Gastroesophageal sphincter (tissue), 4 donors: ENCODE data around the gene NPY4R. TPM values are rescaled to one million over a fixed set of nuclear protein-coding genes. Genes with fewer than 3 reads are reported as not detected.
"Not testable (repeated sequence)": the region's sequence is repeated elsewhere in the genome, so short reads cannot be mapped to it uniquely, and the experiment has no call there.

Source experiments
- ATAC-seq: fragments of 150-250 bp; one replicate; pipeline ENCODE4 v1.9.1; 2016; ENCODE audit warnings: mild to moderate bottlenecking, moderate library complexity
- H3K27ac ChIP-seq, 4 donors: fragments of 200-600 bp; sonication (generic) in 3 of 4; 1 replicate in 3 of 4; 2 replicates in 1 of 4; pipeline ENCODE4 v1.5.1; 2016 to 2019
- H3K27me3 ChIP-seq: fragments of 200-600 bp; sonication (generic); one replicate; pipeline ENCODE4 v1.5.1; 2019
- H3K36me3 ChIP-seq, 2 donors: fragments of 200-600 bp; sonication (generic); one replicate each; pipeline ENCODE4 v1.5.1; 2019; ENCODE audit warnings: control low read depth in 1 of 2
- H3K4me1 ChIP-seq, 3 donors: fragments of 200-600 bp; sonication (generic); 1 replicate in 2 of 3; 2 replicates in 1 of 3; pipeline ENCODE4 v1.5.1; 2016 to 2019; ENCODE audit warnings: control low read depth in 2 of 3
- H3K4me3 ChIP-seq, 2 donors: fragments of 200-600 bp; sonication (generic); one replicate each; pipeline ENCODE4 v1.5.1; 2019; ENCODE audit warnings: mild to moderate bottlenecking in 1 of 2, moderate library complexity in 1 of 2
- H3K9me3 ChIP-seq, 3 donors: fragments of 200-600 bp; sonication (generic); one replicate each; pipeline ENCODE4 v1.5.1; 2017 to 2019; ENCODE audit warnings: control low read depth in 2 of 3
- CTCF ChIP-seq, 4 experiments: fragments of 200-600 bp in 2 of 4; fragments of 450-650 bp in 2 of 4; sonication (generic) in 1 of 4; IDR thresholded peaks; one replicate each; pipeline ENCODE4 v1.5.1; 2017 to 2019; ENCODE audit warnings: antibody characterized with exemption in 4 of 4, mild to moderate bottlenecking in 2 of 4, moderate library complexity in 2 of 4
- EP300 ChIP-seq: sonication (generic); formaldehyde crosslinking; IDR thresholded peaks from one replicate; pipeline ENCODE4 v1.6.1; 2017; ENCODE audit warnings: antibody characterized with exemption, mild to moderate bottlenecking
- POLR2A ChIP-seq, 2 donors: fragments of 450-650 bp; IDR thresholded peaks; one replicate each; pipeline ENCODE4 v1.6.1; 2017; ENCODE audit warnings: antibody characterized with exemption in 2 of 2, mild to moderate bottlenecking in 2 of 2, moderate library complexity in 1 of 2
- POLR2AphosphoS5 ChIP-seq: sonication (generic); formaldehyde crosslinking; IDR thresholded peaks from one replicate; pipeline ENCODE4 v1.6.1; 2017; ENCODE audit warnings: antibody characterized with exemption
- WGBS, 2 donors: methylation state at CpG; one replicate each; pipeline ENCODE4 v1.1.5; 2018; ENCODE audit warnings: low coverage in 1 of 2; 5-methylcytosine and 5-hydroxymethylcytosine counted together
- total RNA-seq, 4 donors: library from RNA; depleted of rRNA; stranded (reverse); fragments of >200 nt; gene quantifications; one replicate each; pipeline ENCODE4 v1.1.0, GENCODE V29; 2016

The NPY4R gene
- not detected for total RNA-seq

GRCh38 chr10:46465765-46466164, at the start of gene NPY4R:
Gene NPY4R, minus strand, starts transcription at chr10:46465958. Its CDS starts 3,323 bp downstream, at chr10:46462635.
- not testable (repeated sequence) for H3K27me3 ChIP-seq, H3K27ac ChIP-seq, H3K4me3 ChIP-seq, ATAC-seq, H3K4me1 ChIP-seq, H3K9me3 ChIP-seq, H3K36me3 ChIP-seq
- WGBS, 2 donors = no CpG with 5 or more reads among the region's 36 CpGs

GRCh38 chr10:46515366-46515765, 49.6 kb upstream of the NPY4R start:
- H3K4me1 ChIP-seq = peaks cover 0 to 9% (median 0%) of the 10 kb centered on the region in 3 donors
- H3K27ac ChIP-seq = no peak overlapping the region
- H3K4me3 ChIP-seq = no peak overlapping the region
- H3K9me3 ChIP-seq = no peaks in the 10 kb centered on the region
- H3K36me3 ChIP-seq = no peaks in the 10 kb centered on the region
- TF ChIP-seq POLR2A (IDR thresholded peaks at IDR 0.05) (no peak), POLR2AphosphoS5 (no peak), EP300 (no peak), CTCF (IDR thresholded peaks at IDR 0.05) (no peak)
- ATAC-seq = no peak
- H3K27me3 ChIP-seq = no peaks in the 10 kb centered on the region

- no peak for ATAC-seq
- 67 to 76% methylated on average over 3 of the region's 3 CpGs for WGBS, 2 donors
Observed at GRCh38 chr10:46514899-46515298, 49.1 kb upstream of the NPY4R start.

GRCh38 chr10:46514431-46514861, 48.7 kb upstream of the NPY4R start:
- no peak for ATAC-seq
- peaks cover 0 to 9% (median 0%) of the 10 kb centered on the region in 3 donors for H3K4me1 ChIP-seq

More at GRCh38 chr10:46514899-46515298, 49.1 kb upstream of the NPY4R start:
- peaks cover 0 to 9% (median 0%) of the 10 kb centered on the region in 3 donors for H3K4me1 ChIP-seq
- no peak overlapping the region for H3K27ac ChIP-seq
- no peaks in the 10 kb centered on the region for H3K27me3 ChIP-seq
- no peaks in the 10 kb centered on the region for H3K36me3 ChIP-seq
- TF ChIP-seq CTCF (IDR thresholded peaks at IDR 0.05) (no peak), EP300 (no peak), POLR2A (IDR thresholded peaks at IDR 0.05) (no peak), POLR2AphosphoS5 (no peak)
- H3K9me3 ChIP-seq = no peaks in the 10 kb centered on the region
- no peak overlapping the region for H3K4me3 ChIP-seq

GRCh38 chr10:46513333-46513732, 47.6 kb upstream of the NPY4R start:
- not testable (repeated sequence) for H3K27me3 ChIP-seq, H3K9me3 ChIP-seq, H3K4me3 ChIP-seq, ATAC-seq, H3K4me1 ChIP-seq, H3K36me3 ChIP-seq, H3K27ac ChIP-seq
- no CpG with 5 or more reads among the region's 8 CpGs for WGBS, 2 donors

More at GRCh38 chr10:46514431-46514861, 48.7 kb upstream of the NPY4R start:
- Histone ChIP-seq H3K36me3 (no peaks in the 10 kb centered on the region), H3K27ac (no peak overlapping the region), H3K27me3 (no peaks in the 10 kb centered on the region), H3K4me3 (no peak overlapping the region), H3K9me3 (no peaks in the 10 kb centered on the region)
- 72 to 77% methylated on average over 4 to 6 of the region's 6 CpGs for WGBS, 2 donors
- TF ChIP-seq CTCF (IDR thresholded peaks at IDR 0.05) (no peak), POLR2AphosphoS5 (no peak), POLR2A (IDR thresholded peaks at IDR 0.05) (no peak), EP300 (no peak)

- H3K27ac ChIP-seq, H3K9me3 ChIP-seq, H3K4me3 ChIP-seq, ATAC-seq, H3K4me1 ChIP-seq, H3K36me3 ChIP-seq, H3K27me3 ChIP-seq: not testable (repeated sequence)
- no CpG with 5 or more reads among the region's 7 CpGs for WGBS, 2 donors
Observed at GRCh38 chr10:46512725-46513124, 47.0 kb upstream of the NPY4R start.

- not testable (repeated sequence) for ATAC-seq, H3K9me3 ChIP-seq, H3K36me3 ChIP-seq, H3K4me3 ChIP-seq, H3K27ac ChIP-seq, H3K4me1 ChIP-seq, H3K27me3 ChIP-seq
- WGBS, 2 donors = no CpG with 5 or more reads among the region's 5 CpGs
Observed at GRCh38 chr10:46512002-46512401, 46.2 kb upstream of the NPY4R start.

GRCh38 chr10:46499990-46500389, 34.2 kb upstream of the NPY4R start:
- not testable (repeated sequence) for H3K27me3 ChIP-seq, ATAC-seq, H3K27ac ChIP-seq, H3K4me1 ChIP-seq, H3K9me3 ChIP-seq, H3K36me3 ChIP-seq, H3K4me3 ChIP-seq
- WGBS, 2 donors = no CpG with 5 or more reads among the region's 3 CpGs

GRCh38 chr10:46498985-46499703, 33.4 kb upstream of the NPY4R start:
- WGBS, 2 donors = no CpG with 5 or more reads among the region's 5 CpGs
- H3K27me3 ChIP-seq, H3K4me1 ChIP-seq, H3K9me3 ChIP-seq, H3K36me3 ChIP-seq, H3K4me3 ChIP-seq, ATAC-seq, H3K27ac ChIP-seq: not testable (repeated sequence)

- H3K27me3 ChIP-seq, H3K4me3 ChIP-seq, H3K27ac ChIP-seq, H3K36me3 ChIP-seq, H3K9me3 ChIP-seq, H3K4me1 ChIP-seq, ATAC-seq: not testable (repeated sequence)
- WGBS, 2 donors = no CpG with 5 or more reads among the region's 2 CpGs
Observed at GRCh38 chr10:46497878-46498277, 32.1 kb upstream of the NPY4R start.
